GM18873 (cell line): ENCODE results near the gene LCE2D.
"Not testable (repeated sequence)": the region's sequence is repeated elsewhere in the genome, so short reads cannot be mapped to it uniquely, and the experiment has no call there.

Experiments used
- ATAC-seq: cut with Tn5 transposase; IDR thresholded peaks from one replicate; pipeline ENCODE4 v1.9.1; 2021; ENCODE audit warnings: mild to moderate bottlenecking, moderate library complexity, moderate number of reproducible peaks; ENCODE audit not compliant: unreplicated experiment, low FRiP score

Gene LCE2D, protein sequence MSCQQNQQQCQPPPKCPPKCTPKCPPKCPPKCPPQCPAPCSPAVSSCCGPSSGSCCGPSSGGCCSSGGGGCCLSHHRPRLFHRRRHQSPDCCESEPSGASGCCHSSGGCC

GRCh38 chr1:152663098-152663497 is at the start of gene LCE2D:
LCE2D (plus strand) TSS chr1:152663380; CDS start chr1:152664106, 726 bp downstream.
- ATAC-seq: no peak

GRCh38 chr1:152613511-152613910 is 49.7 kb upstream of the LCE2D start, which contains the start of gene LCE3B:
LCE3B (plus strand) TSS chr1:152613811; CDS start chr1:152613811, 0 bp downstream.
- ATAC-seq: no peak

GRCh38 chr1:152621993-152622392 is 41.2 kb upstream of the LCE2D start:
- no peak for ATAC-seq

GRCh38 chr1:152622803-152623202 is 40.4 kb upstream of the LCE2D start, which contains the start of gene LCE3A:
LCE3A (minus strand) TSS chr1:152623103; CDS start chr1:152623103, 0 bp downstream.
- no peak for ATAC-seq

DNA sequence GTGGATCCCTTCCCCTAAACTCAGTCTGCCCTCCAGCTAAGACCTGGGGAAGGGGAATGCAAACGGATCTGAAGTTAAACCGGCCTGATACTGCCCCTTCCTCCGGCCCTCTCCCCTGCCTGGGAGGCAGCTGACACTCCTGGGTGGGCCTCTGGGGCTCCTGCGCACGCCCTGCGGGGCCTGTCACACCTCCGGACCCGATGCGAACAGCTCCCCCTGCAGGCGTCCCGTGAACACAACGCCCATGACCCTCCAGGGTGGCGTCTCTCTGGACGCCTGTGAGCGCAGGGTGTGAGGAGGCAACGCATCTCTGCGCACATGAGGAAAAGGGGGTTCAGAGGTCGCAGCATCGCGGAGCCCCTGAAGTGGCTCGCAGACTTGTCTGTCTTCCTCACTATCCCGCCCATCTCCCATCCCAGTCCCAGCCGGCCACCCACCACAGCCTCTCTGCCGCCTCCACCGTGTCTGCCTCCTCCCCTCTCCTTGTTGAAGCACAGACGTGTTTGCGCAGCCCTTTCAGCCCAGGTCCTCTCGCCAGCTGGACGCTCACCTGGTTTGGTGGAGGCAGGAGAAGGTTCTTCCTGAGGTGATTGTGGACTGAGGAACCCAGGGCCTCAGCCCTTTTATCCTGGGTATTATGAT is 39.9 kb upstream of the LCE2D start:
- no peak for ATAC-seq

DNA sequence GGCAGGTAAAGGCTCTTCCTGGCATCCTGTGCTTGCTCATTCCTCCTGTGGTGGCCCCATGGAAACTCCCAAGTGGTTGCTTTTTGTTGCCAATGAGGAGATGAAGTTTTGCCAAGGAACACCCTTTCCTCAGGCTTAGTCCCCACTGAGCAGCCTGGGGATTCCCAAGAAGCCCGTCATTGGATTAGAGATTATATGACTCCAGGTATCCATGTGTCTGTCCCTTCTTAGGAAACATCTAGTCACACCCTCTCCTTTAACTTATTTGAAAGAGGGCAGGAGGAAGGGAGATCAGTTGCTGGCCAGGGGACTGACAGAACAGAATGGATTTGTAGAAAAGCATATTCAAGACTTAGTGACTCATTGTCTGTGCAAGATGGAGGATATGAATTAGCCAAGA is 36.4 kb upstream of the LCE2D start:
- ATAC-seq: no peak

- no peak for ATAC-seq
These were observed 32.6 kb upstream of the LCE2D start for GRCh38 chr1:152630596-152630995.

- ATAC-seq: no peak
These were observed 22.8 kb upstream of the LCE2D start for GRCh38 chr1:152640351-152640750.

DNA sequence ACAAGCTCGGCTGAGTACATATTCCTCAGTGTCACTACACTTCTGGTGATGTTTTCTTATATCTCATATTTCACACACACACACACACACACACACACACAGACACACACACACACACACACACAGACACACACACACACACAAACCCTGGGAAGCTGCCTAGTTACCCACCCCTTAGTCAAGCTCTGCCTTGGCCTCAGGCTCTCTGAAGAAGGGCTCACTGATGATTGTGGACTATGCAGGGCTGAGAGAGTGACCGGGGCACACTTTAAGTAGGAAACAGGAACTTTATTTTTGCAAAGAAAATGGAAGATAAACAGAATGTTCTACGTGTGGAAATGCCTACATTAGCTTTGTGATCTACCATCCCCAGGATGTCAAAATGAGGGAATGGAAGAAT is 19.2 kb upstream of the LCE2D start:
- no peak for ATAC-seq

- no peak for ATAC-seq
These were observed 18.0 kb upstream of the LCE2D start for GRCh38 chr1:152645146-152645545.

DNA sequence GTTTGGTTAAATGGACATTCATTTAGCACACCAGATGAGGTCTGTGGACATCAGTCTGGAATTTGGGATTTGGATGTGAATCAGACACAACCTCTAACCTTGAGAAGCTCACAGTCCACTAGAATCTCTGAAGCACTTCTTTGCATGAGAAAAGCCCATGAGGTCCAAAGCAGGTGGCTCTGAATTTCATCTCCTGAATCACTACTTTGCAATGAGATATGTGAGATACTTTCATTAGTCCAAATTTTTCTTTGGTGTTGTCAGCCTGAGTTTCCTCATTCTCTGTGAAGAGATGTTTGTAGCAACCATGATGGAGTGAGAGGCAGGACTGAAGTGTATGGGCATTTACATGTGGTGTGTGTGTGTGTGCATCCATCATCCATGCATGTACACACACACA is 16.5 kb upstream of the LCE2D start:
- ATAC-seq: no peak

GRCh38 chr1:152654110-152654509 is 9.1 kb upstream of the LCE2D start:
- ATAC-seq: no peak

DNA sequence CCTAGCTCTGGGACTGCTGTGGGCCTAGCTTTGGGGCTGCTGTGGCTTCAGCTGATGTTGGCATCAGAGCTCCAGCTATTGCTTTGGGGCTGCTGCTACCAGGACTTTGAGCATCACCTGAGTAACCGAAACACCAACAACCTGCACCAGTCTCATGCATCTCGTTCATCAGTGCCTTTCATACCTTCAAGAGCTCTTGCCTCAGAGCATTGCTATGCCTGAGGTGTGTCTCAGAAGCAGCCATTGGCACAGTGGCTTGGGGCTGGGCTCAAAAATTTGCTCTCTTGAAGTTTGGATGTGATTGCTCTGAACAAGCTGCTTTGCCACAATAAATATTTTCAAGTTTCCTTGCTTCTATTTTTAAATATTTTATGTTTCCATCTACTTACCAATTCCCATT is 6.7 kb upstream of the LCE2D start:
- no peak for ATAC-seq

- ATAC-seq: no peak
These were observed 5.5 kb upstream of the LCE2D start for GRCh38 chr1:152657677-152658076.

DNA sequence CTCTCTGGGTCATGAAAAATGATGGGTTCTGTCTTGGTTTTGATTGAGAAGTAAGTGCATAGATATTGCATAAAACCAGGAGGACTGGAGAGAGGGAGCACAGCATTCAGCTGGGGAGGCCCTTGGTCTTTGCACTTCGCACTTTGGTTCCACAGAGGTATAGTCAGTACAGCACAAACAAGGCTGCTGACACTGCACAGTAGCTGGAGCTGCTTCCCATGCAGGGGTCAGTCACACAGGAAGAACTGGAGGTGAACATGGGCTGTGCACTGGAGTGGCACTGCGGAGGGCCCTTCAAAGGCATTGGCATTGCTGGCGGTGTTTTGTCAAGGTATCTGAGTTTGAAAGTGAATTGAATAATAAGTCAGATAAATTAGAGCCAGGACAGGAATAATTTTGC is 4.5 kb upstream of the LCE2D start:
- no peak for ATAC-seq

- ATAC-seq: not testable (repeated sequence)
These were observed 3.0 kb downstream of the LCE2D start for GRCh38 chr1:152666171-152666570.

DNA sequence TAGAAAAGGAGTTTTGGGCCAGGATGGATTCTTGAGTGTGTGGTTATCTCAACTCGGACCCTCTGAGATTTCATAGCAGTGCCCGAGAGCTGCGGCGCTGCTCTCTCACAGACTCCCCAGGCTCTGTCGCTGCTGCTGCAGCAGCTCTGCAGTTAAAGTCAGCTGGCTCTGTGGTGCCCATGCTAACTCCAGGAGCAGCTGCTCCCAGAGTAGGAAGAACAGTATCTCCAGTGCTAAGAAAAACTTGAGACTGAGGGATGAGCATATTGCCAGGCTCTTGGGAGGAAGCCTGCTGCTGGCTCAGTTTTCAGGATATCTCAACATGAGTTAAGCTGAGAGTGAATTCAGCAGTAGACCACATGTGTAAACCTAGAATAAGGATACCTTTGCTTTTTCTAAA is 4.5 kb downstream of the LCE2D start:
- no peak for ATAC-seq

GRCh38 chr1:152673016-152673415 is 9.8 kb downstream of the LCE2D start:
- no peak for ATAC-seq

DNA sequence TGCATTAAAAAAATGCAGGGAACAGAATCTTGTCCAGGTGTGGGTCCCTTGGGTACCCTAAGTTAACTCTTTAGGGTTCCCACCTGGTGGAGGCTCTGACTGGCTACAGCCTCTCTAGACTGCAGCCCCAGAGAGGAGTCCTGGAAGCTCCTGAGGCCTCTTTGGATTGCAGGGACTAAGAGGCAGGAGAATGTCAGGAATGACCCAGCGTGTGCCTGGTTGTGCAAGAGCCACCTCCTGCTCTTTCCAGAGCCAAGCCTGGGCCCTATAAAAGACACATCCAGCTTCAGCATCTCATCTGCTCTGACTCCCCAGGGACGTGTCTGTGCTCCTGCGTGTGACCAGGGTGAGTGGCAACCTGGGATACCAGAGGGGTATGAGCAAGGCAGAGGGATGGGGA is 11.8 kb downstream of the LCE2D start, which contains the start of gene LCE2C:
TSS of gene LCE2C (plus strand) at position 297 of the 400 bp plus-strand sequence. CDS start 737 bp downstream, outside the sequence.
- not testable (repeated sequence) for ATAC-seq

- ATAC-seq: no peak
These were observed 16.3 kb downstream of the LCE2D start for GRCh38 chr1:152679459-152679858.

- ATAC-seq: no peak
These were observed 18.4 kb downstream of the LCE2D start for GRCh38 chr1:152681616-152682015.

DNA sequence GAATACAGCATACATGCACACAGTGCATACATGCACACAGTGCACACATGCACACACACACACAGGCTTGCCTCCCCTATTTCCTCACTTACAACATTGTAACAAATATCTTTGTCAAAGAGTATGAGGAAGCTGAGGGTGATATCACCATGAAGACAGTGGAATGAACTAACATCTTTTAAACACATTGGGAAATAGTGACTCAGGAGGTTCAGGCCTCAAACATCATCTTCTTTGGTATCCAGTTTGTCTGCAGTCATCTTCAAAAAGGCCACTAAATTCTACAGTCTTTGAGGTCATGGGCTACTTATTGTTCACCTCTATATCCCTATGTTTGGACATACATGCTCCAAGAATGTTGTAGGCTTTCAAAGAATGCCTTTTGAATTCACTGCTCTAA is 20.7 kb downstream of the LCE2D start:
- no peak for ATAC-seq
